GM18502 (cell line): Measurements from ENCODE around the gene IL22RA1.

ENCODE experiments used
- ATAC-seq: cut with Tn5 transposase; IDR thresholded peaks from one replicate; pipeline ENCODE4 v1.9.1; 2021; ENCODE audit warnings: mild to moderate bottlenecking; ENCODE audit not compliant: unreplicated experiment, poor library complexity

Gene IL22RA1, protein sequence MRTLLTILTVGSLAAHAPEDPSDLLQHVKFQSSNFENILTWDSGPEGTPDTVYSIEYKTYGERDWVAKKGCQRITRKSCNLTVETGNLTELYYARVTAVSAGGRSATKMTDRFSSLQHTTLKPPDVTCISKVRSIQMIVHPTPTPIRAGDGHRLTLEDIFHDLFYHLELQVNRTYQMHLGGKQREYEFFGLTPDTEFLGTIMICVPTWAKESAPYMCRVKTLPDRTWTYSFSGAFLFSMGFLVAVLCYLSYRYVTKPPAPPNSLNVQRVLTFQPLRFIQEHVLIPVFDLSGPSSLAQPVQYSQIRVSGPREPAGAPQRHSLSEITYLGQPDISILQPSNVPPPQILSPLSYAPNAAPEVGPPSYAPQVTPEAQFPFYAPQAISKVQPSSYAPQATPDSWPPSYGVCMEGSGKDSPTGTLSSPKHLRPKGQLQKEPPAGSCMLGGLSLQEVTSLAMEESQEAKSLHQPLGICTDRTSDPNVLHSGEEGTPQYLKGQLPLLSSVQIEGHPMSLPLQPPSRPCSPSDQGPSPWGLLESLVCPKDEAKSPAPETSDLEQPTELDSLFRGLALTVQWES

DNA sequence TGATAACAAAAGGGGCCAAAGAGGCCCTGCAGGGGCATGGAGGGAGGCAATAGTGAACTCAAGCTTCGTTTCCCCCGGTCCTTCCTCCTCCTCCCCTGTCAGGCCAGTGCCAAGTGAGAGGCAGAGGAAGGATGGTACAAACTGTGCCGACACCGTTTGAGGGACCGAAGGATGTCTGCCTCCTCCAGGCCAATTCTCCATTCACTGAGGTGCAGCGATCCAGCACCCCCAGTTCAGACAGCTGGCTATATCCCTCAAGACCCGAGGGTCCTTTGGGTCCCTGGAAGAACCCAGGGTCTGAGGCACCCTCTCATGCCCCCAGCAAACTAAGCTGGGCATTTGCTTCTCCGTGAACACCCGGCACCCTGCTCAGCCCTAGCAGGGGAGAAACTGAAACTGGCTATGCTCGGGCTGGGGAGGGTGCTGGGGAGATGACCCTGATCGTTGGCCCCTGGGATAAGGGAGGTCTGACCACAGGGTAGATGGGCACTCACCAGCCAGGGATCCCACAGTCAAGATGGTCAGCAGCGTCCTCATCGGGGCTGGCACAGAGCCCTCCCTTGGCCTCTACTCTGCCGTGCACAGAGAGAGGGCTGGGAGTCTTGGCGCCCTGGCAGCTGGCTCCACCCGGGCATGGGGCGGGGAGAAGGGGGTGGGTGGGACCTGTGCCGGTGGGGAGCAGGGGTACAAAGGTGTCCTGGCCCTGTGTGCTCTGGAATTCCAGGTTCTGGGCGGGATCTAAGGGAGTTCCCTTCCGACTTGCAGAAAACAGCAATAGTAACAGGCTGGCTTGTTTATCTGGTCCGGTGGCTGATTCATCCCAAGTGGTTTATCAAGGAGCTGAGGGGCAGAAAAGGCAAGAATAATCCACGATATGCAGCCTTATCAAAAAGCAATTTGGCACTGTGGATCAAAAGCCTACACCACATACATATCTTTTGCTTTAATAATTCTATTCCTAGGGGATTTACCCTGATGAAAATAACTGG is at the start of gene IL22RA1:
IL22RA1 (minus strand) TSS at position 595 of the 989 bp plus-strand sequence; CDS start at position 537, 58 bp downstream.
- no peak for ATAC-seq

DNA sequence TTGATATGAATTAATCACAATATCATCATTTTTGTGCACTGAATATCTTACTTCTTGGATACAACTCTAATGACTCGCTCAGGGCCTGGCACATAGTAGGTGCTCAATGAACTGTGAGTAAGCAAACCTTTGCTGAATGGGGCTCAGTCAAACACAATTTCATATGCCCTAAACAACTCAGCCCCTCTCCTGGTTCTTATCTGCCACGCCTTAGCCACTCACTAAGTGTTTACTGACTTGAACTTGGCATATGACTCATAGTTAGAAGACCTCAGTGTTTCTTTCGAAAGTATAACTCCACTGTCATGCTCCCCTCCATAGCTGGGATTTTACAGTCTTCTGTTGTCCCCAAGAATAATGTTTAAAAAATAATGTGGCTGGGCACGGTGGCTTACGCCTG is 48.9 kb upstream of the IL22RA1 start:
- ATAC-seq: peak; percentile 32

DNA sequence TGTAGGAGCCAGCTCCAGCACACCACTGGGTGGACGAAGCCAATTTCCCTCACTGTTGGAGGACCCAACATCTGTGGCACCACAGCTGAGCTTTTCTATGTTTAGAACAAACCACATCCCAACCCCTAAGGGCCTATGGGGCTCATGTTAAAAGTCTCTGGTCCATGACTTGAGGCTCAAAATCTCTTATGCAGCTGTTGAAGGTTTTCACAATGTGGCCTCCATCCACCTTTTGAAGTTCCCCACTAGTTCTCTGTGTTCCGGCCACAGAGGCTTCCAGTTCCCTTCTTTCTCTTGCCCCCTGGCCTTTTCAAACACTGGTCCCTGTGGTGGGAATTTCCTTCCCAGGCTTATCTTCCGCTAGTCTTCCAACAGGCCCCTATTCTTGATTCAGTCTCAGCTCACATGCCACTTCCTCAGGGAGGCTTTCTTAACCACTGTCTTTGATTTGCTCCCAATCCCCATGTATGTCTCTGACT is 48.1 kb upstream of the IL22RA1 start:
- ATAC-seq: peak; percentile 52

DNA sequence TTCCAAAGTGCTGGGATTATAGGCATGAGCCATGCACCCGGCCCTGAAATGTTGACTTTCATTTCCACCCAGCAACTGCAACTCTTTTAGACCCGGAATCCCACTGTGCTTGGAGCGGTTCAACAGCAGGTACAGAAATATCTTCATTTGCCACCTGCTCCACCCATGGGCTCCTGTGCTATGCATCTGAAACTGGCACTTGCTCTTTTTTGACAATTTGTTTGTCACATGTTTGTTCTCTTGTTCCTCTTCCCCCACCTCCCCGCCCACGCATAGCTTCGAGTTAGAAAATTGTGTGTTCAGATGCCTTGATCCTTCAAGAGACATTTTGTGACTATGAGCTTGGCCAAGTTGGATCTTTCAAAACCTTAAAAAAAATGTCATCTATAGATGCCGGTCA is 46.6 kb upstream of the IL22RA1 start:
- no peak for ATAC-seq

DNA sequence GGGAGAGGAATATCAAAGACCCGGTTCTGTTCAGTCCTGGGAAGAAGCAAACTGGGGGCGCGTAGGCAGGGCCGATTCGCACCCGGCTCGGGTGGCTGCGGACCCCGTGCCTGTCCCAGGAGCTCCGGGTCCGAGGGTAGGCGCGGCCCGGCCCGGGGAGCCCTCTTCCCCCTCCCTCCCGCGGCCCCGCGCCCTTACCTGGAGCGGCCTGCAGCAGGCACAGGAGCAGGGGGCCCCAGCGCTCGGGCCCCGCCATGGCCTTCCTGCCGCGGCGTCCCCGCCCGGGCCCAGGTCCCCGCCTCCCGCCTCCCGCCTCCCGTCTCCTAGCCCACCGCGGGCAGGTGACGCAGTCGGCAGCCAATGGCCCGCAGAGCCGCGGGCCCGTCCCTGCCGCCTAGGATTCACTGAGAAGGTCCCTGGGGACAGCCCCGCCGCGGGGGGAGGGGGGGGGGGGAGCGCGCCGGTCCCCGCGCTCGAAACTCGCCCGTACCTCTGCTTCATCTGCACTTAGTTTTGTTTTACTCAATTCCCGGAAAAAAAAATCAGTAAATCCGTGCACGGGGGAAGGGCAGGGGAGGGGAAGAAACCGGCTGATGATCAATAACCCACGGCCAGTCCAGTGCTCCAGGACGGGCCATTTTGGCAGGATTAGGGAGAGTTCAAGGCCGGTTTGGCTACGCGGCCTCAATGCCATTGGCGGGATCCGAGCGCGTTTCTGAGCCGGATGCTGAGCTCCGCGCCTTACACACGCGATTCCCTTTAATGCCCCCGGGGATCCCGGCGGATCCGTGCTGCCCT is 44.3 kb upstream of the IL22RA1 start, which contains the start of gene IFNLR1:
IFNLR1 (minus strand) TSS at position 297 of the 798 bp plus-strand sequence; CDS start at position 256, 41 bp downstream.
- ATAC-seq: peak; percentile 31

DNA sequence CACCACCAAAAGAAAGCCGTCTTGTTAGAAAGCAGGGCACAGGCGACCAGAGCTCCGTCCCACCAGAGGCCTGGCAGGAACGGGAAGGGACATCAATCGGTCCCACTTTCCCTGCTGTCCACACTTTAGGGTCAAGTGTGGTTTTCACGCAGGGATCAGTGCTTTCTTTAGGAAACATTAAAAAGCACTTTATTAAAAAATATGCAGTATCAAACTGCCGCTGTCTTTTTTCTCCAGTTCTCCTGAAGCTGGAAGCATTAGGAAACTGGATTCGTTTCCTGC is 43.7 kb upstream of the IL22RA1 start:
- ATAC-seq: no peak

DNA sequence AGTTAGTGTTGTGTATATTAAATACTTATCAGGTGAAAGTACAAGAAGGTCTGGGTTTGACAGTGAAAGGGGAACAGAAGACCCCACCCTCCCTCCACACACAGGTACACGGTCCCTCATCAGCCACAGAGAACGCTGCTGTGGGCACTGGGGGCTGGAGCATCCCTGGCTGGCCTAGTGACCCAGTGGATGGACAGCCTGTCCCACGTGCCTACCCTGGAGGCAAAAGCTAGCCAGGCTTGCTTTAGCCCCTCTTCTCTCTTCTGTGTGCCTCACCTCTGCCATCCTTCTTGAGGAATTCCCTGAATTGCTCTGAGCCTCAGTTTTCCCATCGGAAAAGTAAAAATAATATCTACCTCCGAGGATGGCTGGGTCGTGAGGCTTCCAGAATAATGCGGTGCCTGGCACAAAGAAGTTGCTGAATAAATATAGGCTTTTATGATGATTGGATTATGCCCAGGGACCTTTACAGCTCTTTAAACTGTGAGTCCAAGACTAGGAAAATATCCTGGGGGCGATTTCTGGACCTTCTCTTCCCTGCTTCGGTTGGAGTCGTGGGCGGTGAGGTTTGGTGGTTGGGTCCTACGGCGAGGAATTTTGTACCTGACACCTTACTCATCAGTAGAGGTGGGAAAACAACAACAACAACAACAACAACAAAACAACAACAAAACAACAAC is 43.2 kb upstream of the IL22RA1 start:
- no peak for ATAC-seq

DNA sequence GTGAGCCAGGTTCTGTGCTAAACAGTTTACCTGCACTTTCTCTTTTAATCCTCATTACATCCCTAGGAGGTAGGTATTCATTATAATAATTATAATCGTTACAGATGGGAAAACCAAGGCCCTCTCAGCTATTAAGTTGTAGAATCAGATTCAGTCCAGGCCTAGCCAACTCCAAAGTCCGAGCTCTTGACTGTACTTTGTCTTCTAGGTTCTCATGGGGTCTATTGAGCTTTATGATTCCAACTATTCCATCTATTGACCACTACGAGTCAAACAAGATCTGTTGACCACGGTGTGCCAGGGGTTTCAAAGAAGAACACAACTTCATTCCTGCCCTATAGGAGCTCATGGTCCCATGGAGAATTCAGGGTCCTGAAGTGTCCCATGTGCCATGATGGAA is 42.1 kb upstream of the IL22RA1 start:
- no peak for ATAC-seq

DNA sequence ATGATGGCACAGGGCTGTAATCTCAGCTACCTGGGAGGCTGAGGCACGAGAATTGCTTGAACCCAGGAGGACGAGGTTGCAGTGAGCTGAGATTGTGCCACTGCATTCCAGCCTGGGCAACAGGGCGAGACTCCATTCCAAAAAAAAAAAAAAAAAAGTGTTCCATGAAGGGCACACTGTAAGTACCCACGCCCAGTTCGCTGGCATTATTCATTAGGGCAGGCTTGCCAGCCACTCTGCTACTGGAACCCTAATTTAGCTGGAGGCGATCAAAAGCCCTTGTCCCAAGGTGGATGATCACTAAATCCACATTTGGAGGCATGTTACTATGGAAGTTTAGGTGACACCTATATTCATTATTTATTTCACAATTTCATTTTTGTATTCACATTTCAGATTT is 39.1 kb upstream of the IL22RA1 start:
- ATAC-seq: no peak

DNA sequence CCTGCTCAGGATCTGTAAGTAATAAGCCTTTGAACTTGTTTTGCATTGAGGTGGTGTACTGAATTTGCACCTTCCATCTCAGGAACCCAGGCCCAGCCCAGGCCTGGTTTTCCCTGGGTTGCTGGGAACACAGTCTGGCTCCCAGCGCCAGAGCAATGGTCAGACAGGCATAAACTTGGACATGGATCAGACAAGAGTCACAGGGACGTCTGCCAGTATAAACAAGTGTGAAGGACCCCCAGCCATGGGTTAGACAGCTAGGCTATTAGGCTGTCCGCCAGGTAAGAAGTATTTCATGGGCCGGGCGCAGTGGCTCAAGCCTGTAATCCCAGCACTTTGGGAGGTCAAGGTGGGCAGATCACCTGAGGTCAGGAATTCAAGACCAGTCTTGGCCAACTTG is 38.7 kb upstream of the IL22RA1 start:
- no peak for ATAC-seq

DNA sequence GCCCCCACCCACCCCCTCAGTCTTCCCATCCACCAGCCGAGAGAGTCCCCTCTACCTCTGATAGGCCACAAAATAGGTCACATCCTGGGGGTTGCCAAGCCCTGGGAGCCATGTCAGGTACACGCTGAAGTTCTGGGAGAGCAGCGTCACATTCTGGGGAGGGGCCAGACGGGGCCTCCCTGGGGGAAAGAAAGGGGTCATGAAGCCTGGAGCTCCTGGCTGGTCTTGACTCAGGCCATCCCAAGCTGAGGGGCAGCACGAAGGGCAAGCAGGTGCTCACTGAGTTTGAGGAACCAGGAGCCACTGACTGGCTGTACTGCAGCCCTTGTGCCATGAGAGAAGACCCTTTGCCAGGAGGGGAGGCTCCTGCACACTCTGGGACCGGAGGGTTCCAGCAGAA is 37.7 kb upstream of the IL22RA1 start:
- no peak for ATAC-seq

DNA sequence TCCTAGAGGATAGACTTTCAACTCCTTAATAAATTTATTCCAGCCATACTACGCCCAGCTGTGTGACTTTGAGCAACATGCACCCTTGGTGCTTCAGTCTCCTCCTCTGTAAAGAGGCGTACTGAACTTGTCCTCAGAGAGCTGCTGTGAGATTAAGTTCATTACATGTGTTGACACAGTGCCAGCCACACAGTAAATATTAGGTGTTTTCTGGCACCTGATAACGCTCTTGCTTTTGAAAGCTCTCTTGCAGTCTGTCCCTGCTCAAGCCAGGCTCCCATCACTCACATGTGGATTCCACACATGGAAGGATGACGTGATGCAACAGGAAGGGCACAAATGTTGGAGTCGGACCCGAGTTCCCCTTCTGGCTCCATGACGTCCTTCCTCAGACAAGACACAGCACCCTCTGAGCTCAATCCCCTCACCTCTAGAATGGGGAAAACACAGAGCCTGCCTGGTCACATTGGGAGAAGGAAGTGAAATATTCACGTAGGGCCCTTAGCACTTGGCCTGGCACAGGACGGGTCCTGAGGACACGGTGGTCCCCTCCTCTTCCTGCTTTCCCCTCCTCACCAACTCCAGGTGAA is 36.4 kb upstream of the IL22RA1 start:
- ATAC-seq: no peak

DNA sequence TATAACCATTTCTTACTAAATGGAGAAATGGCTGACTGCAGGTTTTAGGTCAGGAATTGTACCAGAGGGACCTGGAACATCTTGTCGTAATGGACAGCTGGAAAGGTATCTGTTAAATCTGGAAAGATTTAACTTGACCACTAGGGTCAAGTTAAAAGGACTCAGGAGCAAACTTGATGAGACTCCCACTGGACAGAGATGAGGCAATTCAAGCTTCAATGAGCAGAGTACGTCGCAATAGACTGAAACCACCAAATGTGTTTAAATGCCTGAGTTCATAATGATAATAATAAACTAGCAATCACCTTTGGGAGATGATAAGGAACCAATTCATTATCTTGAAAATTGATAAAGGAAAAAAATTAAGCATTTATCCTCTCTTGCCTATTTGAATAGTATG is 35.5 kb upstream of the IL22RA1 start:
- no peak for ATAC-seq

DNA sequence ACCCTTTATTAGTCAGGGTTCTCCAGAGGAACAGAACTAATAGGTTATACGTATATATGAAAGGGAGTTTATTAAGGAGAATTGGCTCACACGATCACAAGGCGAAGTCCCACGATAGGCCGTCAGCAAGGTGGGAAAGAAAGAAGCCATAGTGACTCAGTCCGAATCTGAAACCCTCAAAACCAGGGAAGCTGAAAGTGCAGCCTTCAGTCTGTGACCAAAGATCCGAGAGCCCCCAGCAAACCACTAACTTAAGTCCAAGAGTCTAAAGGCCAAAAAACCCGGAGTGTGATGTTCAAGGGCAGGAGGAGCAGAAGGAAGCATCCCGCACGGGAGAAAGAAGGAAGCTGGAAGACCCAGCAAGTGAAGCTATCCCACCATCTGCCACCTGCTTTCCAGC is 34.2 kb upstream of the IL22RA1 start:
- no peak for ATAC-seq

DNA sequence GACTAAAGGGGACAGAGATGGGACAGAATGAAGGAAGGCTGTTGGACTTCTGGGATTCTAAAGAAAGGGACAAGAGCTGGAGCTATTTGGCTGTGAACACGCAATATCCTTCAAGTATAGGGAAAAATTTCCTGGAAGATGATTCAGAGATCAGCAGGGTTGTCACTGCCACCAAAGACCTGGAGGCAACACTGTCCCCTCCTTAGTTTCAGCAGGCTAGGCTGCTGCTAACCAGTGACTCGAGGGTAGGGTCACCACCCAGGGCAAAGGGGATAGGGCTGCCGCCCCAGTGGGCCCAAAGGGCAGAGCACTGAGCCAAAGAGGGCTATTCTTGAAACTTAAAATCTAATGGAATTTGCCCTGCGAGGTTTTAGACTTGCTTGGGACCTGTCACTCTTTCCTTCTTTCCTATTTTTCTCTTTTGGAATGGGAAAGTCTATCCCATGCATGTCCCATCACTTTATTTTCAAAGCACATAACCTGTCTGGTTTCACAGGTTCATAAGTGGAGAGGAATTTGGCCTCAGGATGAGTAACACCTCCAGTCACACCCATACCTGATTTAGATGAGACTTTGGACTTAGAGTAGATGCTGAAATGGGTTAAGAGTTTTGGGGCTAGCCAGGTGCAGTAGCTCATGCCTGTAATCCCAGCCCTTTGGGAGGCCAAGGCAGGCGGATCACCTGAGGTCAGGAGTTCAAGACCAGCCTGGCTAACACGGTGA is 32.3 kb upstream of the IL22RA1 start:
- ATAC-seq: no peak

DNA sequence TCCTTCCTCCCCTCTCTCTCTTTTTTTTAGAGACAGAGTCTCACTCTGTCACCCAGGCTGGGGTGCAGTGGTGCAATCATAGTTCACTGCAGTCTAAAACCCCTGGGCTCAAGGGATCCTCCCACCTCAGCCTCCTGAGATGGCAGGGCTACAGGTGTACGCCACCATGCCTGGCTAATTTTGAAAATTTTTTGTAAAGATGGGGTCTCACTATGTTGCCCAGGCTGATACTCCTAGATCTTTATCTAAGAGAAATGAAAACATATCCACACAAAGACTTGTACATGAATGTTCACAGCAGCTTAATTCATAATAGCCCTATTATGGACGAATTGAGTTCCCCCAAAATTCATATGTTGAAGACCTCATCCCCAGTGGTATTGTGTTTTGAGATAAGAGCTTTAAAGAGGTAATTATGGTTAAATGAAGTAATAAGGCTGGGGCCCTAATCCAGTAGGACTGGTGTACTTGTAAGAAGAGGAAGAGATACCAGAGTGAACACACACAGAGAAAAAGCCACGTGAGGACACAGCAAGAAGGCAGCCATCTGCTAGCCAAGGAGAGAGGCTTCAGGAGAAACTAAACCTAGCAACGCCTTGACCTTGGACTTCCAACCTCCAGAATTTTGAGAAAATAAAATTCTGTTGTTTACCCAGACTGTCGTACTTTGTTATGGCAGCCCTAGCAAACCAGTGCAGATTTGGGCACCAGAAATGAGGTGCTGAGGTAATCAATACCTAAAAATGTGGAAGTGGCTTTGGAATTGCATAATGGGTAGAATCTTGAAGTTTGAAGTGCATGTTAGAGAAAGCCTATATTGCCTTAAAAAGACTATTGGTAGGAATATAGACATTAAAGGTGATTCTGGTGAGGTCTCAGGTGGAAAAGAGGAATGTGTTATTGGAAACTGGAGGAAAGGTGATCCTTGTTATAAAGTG is 31.0 kb upstream of the IL22RA1 start:
- ATAC-seq: no peak

DNA sequence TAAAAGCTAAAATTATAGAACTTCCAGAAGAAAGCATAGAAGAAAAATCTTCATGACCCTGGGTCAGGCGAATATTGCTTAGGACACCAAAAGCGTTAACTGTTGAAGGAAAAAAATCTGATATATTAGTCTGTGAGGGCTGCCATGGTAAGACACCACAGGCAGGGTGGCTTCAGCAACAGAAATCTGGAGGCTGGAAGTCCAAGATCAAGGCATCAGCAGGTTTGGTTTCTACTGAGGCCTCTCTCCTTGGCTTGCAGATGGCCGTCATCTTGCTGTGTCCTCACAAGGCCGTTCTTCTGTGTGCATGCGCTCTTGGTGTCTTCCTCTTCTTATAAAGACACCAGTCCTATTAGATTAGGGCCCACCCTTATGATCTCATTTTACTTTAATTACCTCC is 29.7 kb upstream of the IL22RA1 start:
- no peak for ATAC-seq
